ENCODE results near the gene CNTN4.

CNTN4 gene

DNA sequence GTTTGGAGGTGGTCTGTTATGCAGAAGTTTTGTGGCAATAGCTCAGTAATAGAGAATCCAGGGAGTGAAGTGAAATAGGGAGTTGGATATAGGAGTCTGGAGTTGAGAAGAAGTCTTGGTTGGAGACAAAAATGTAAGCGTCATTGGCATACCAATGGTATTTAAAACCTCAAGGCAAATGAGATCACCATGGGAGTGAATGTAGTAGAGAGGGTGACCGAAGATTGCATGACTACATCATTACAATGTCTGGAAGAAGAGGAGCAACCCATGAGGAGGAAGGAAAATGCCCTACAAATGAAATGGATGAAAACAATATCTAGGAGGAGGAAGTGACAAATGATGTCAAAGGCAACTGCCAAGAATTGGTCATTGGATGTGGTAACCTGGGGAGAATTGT is 54.4 kb downstream of the CNTN4 start:
- DNase-seq (ENCODE audit: low read depth), result no peak

DNA sequence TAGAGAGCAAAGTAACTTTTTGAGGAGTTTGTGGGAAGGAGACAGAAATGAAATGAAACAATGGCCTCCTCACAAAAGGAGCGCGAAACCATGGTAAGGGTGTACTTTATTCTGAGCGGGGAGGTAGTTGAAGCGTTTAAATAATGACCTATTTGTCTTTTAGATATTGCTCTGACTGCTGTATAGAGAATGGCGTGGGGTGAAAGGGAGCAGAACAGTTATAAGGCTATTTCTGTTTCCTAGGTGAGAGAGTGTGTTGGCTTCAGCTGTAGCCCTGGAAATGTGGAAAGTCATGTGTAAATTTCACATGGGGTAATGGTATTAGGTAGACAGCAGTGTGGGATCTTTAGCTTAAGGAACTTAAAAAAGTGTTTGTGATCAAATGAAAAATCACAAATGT is 54.9 kb downstream of the CNTN4 start:
- DNase-seq (ENCODE audit: low read depth), result no peak

DNA sequence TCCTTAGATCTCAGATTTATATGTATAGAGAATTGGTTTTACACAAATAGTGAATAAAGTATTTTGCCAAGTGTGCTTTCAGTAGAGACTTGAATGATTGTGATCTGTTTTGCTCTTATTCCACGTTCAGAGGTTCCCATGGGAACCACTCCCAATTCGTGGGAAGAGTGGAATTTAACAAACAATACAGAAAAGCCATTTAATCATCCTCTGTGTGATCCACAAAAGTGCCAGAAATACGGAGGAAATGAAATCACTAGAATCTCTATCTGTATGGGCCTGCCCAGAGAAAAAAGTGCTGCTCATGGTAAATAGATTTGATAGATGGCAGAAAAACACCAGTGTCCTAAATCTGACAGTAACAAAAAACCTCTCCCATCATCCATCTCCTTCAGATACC is 56.0 kb downstream of the CNTN4 start:
- DNase-seq (ENCODE audit: low read depth), result no peak

DNA sequence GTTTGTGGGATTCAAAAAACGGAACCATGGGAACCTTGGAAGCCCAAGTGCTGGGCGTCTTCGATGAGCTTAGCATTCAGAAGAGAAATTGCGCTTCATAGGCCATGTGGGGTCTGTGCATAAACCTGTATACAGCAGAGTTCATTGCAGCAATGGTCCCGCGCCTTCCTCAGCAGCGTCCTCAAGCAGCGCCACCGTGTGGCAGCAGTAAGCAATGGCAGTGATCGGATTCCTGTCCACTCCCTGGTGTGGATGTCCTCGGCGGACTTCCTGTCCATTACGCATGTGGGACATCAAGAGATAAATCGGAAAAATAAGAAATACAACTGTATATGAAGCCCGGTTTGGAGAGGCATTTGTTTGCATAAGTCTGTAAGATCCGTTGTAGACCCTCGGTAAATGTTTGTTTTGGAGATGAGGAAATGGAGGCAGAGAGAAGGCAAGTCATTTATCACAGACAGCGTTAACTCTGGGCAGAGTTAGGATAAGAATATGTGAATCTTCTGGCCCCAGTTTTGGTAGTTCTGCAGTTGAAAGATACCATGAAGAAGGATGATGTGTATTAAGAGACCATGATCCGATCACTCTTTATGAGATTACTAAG is 57.7 kb downstream of the CNTN4 start:
- no peak for DNase-seq (ENCODE audit: low read depth)

DNA sequence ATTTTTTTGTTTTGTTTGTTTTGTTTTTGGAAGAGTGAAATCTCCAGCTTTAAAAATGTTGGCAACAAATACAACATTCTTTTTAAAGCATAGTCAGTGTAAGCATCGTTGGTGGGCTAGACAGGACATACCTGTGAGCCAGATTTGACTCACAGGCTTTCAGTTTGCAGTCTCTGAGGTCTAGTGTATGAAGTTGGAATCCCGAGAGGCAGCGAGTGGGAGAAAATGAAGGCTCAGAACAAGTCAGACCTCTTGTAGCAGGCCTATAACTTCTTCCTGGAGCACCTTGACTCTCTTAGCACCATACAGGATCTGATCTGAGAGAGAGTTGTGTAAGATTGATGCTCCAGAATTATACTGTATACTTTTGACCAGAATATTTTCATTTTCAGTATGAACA is 60.2 kb downstream of the CNTN4 start:
- no peak for DNase-seq (ENCODE audit: low read depth)

DNA sequence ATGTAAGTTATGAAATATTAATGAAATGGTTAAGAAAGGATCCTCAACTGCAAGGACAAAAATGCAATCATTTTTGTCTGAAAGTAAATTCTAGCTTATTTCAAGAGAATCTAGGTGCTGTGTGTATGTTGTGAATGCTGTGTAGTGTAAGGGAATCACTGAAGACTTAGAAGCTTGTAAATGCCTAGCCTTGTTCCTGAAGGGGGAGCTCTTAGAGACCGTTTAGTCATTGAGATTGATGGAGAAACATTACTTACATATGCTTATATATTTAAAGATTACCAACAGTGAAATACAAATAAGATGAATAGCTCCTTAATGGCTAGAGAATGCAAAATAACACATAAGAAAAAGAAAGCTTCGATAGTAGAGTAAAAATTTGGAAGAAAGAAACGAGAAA is 67.9 kb downstream of the CNTN4 start:
- no peak for DNase-seq (ENCODE audit: low read depth)

DNA sequence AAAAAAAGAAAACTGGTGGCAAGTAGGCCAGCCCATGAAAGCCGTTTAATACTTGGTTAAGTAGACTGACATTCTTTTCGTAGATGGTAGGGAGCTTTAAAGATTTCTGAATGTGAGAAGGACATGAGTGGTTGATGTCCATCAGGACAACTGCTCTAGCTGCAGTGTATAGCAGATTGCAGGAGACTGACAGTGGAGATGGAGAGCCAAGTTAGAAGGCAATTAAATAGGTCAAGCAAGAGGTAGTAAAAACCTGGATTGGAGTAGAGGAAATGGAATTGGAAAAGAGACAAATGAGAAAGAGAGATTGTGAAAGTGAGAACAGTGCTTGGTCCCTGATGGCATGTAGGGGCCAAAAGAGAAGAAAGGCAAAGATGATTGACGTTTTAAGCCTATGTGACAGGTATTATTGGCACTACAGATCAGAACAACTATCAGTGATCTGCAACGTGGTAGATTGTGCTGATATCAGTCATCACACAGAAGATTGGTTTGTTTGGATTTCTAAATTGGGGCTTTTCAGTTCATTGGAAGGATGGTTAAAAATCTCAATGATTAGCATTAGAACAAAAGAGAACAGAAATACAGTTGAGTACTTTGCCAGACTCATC is 74.0 kb downstream of the CNTN4 start:
- no peak for DNase-seq (ENCODE audit: low read depth)

DNA sequence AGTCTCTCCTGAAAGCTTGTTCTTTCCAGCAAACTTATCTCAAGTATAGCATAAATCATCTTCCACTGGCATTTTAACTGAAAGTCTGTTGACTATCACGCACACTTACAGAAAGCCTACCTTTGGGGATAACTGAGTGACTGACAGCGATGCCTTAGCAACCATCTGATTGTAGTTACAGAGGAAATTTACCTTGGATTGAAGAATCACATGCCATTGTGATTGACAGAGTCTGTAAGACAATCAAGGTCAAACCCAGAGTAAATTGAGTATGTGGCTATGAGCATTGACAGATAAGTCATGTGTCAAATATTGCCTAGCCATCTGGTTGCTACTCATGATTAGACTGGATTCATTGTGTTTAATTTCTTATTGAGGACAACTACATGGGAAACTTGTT is 82.0 kb downstream of the CNTN4 start:
- DNase-seq (ENCODE audit: low read depth), result no peak

DNA sequence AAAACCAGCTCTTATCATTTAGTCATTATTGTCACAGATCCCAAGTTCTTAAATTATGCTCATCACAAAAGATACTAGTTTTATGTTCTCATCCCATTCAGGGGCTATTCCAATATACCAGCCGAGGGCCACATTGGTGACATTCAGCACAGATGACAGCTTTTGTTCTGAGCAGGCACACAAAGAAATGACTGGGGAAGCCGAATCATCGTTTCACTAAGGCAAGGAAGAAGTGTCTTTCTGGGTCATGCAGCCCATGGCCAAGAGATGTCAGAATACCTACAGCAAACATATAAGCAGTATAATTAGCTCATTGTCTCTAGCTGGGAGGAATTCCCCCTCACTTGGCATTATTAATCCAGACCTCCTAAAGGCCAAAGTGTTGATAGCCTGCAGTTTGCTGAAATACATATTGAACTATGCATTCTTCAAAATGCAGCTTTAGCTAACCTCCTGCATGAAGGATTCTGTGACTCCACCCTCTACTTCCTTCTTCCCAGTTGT is 100.2 kb downstream of the CNTN4 start:
- DNase-seq (ENCODE audit: low read depth), result no peak

DNA sequence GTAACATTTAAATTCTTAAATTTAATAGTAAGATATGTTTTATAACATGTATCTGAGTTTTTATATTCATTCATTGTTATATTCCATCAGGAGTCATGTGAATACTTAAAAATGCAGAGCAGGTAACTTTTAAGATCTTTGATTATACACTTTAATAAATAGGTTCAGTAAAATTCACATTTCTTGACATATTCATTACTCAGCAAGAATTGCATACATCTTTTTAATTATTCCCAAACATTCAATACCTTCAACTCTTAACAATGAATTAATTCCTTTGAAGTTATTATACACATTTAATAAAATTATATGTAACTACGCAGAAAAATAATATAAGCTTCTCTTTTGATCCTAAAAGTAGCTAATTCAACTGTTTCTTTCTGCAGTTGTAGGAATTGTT is 105.4 kb downstream of the CNTN4 start:
- DNase-seq (ENCODE audit: low read depth), result no peak

DNA sequence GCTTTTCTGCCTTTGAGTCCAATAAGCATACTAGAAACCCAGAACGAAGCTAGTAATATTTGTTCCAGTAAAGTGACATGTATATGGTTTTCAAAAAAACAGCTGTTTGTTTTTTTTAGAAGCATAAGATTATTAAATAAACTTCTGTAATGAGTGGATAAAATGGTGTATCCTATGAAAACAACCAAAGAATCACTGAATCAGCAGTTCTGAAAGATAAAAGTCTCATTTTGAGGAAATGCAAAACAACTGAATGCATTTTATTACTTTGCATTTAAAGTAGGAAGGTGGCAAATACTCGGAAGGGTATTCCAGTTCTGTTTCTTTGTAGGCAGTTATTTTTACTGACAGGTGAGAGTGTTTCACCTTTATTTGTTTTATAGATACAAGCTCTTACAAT is 107.0 kb downstream of the CNTN4 start:
- no peak for DNase-seq (ENCODE audit: low read depth)

DNA sequence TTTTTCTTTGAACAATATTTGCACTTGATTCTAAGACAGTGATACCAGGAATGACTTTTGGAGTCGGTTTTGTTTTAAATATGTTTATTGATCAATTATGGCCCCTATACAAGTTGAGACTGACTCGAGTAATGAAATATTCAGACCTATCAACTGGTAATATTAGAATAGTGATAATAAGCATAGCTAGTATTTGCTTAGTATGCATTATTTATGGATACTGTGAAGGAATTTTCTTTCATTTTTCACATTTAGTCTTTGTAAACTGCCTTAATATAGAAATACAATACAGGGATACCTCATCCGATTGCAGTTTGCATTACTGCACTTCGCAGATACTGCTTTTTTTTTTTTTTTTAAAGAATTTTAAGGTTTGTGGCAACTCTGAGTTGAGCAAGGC is 107.9 kb downstream of the CNTN4 start:
- no peak for DNase-seq (ENCODE audit: low read depth)

DNA sequence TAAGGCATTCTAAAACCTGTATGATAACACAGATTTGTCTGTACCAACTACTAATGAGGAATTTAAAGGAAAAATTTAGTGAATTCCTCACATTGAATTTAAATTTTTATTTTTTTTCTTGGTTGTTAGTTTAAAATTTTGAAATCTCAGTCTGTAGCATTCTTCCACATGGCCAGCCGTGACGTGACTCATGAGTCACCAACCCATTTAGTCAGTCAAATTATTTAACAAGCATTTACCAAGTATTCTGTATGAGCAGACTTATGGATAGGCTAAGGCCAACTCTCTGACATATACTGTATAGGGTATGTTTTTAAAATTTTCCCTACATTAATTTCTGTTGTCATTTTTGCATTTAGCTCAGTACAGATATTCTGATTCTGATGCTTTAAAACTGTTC is 112.9 kb downstream of the CNTN4 start:
- no peak for DNase-seq (ENCODE audit: low read depth)

DNA sequence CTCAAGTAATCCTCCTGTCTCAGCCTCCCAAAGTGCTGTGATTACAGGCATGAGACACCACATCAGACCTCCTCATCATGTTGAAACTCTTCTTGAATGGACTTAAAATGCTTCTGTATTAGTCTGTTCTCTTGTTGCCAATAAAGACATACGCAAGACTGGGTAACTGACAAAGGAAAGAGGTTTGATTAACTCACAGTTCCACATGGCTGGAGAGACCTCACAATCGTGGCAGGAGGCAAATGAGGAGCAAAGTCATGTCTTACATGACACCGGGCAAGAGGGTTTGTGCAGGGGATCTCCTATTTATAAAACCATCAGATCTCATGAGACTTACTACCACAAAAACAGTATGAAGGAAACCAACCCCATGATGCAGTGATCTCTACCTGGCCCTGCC is 113.5 kb downstream of the CNTN4 start:
- no peak for DNase-seq (ENCODE audit: low read depth)

DNA sequence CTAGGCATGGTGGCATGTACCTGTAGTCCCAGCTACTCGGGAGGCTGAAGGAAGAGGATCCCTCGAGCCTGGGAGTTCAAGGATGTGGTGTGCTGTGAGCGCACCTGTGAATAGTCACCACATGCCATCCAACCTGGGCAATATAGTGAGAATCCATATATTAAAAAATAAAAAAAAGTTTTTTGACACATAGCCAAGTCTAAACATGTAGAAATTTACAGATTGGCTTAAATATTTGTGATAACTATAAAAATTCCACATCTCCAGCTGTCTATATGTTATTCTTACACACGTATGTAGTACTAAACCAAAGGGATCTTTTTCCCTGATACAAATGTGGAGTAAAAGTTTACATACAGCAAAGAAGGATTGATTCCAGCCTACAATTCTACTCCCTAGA is 119.7 kb downstream of the CNTN4 start:
- DNase-seq (ENCODE audit: low read depth), result no peak

DNA sequence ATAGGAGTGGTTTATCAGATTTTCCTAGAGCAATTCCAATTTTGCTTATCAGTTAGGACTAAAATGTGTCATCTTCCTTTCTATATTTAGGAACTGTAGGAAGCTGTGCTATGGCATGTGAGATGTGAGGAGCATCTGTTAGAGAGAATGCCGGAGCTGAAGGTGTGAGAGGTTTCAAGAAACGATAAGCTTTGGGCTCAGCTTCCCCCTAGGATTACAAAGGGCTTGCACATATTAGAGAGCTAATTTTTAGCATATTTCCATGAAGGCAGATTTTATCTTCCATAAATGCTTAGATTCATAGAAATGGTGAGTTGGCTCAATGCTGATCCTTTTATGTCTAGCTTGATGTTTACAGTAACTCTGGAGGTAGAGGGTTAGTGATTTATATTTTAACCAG is 120.2 kb downstream of the CNTN4 start:
- DNase-seq (ENCODE audit: low read depth), result no peak

DNA sequence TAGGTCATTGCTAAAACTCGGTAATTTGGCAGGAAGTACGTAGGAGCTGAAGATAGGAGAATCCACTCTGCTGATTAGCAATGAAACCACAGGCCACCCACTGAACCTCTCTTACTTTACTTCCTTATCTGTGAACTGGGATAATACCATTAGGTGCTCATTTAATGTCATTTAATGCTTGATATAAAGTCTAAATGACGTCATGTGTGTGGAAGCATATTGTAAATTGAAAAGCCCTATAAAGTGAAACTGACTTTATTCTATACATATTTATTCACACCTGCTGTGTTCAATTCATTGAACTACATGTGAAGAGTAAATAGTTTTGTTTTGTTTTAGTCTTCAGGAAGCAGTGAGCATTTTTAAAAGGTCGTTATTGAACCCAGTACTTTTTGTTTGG is 137.5 kb downstream of the CNTN4 start:
- DNase-seq (ENCODE audit: low read depth), result no peak

DNA sequence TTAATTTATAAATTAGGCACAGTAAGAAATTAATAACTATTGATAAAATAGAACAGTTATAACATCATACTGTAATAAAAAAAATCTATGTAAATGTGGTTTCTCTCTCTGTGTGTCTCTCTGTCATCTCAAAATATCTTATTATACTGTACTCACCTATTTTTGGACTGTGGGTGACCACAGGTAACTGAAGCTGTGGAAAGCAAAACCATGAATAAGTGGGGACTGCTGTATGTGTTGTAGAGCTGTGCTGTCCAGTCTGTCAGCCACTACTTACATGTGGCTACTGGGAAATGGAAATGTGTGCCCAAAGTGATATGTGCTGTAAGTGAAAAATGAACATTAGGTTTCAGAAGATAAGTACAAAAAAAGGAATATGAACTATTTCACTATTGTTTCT is 145.5 kb downstream of the CNTN4 start:
- DNase-seq (ENCODE audit: low read depth), result no peak

DNA sequence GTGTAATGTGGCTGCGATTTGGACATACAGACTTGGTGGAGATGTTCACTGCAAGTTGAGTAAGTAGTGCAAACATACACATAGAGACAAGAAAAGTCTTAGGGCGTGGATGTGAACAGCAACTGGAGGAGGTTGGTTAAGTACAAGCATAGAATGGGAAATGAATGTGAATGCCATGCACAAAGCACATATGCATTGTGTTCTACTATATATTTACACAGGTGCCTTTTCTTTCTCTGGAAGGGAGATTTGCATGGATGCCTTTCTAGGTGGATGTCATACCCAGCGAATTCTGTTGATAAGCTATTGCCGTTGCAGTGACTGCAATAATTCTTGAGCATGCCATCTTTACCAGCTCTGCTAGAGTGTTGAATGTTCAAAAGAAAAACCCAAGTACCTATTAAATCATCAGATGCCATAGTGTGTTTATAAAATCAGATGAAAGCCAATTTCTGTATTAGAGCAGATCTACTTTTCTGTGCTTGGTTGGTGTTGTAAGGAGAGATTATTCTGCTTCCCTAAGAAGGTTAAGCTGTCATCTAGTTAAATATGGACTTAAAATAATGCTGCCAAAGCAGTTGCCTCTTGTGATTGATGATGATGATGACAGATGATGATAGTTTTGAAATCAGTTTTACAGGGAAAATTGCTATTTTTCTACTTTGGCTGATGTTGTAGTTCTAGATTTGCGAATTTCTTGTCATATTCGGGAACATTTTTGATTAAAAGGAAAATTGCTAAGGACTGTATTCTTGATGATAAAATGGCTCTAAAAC is 148.4 kb downstream of the CNTN4 start:
- DNase-seq (ENCODE audit: low read depth), result no peak

DNA sequence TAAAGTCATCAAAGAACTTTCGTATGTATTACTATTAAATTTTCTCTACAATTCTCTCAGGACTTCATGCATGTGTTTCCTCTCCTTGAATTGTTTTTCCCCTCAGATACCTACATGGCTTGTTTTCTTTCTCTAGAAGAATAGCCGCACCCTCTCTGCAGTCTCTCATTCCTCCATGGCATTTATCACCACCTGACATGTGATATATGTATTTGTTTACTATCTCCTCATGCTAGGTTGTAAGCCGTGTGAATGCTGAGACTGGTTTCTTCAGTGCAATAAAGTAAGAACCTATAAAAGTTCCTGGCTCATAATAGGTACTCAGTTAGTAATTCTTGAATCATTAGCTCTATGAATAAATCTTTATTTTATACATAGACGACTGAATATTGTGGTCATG is 149.2 kb downstream of the CNTN4 start:
- DNase-seq (ENCODE audit: low read depth), result no peak

DNA sequence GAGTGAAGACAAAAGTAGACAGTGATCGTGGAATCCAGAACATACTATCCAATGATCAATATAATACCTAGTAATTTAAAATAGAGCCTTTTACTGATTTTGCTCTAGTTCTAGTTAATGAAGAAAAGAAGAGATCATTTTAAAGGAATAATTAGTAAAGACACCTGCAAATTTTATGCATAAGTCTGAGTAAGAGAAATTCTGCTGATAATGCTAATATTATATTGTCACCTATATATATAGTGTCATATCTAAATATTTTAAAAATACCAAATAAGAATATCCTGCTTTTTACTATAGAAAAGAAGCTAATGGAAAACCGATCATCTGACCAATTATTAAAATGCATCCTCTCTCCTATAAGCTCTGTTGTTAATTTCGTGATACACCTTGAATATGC is 152.1 kb downstream of the CNTN4 start:
- no peak for DNase-seq (ENCODE audit: low read depth)

DNA sequence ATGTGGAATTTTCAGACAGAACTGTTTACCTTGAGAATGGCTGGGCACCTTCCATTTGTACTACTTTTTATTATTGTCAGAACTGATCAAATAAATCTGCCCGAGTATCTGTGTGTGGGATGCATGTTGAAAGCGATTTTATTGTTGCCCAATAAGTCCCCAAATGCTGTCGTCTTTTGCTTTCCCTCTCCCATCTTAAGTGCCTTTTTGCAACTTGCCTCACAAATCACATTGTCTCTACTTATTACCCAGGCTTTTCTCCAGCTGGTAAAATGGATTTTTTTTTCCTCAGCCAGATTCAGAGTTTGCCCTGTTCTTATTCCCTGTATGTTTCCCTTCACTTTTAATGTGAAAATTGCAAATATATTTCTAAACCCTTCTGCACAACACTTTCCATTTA is 163.1 kb downstream of the CNTN4 start:
- no peak for DNase-seq (ENCODE audit: low read depth)

DNA sequence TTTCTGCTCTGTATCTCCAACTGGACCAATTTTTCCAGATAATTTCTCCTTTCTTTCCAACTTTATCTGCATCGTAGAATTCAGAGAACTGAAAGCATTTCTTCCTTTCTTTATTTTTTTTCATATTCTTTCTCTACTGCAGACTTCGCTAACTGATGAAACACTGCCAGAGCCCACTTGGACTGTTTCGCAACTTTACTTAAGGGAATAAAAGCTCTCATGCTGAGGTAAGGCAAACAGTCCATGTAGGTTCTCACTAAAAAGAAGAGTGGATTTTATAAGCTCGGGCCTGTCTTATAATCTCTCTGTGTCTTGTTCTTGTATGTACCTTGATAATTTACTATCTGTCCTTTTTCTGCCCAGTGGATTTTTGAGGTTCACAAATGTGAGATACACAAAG is 163.5 kb downstream of the CNTN4 start:
- no peak for DNase-seq (ENCODE audit: low read depth)

DNA sequence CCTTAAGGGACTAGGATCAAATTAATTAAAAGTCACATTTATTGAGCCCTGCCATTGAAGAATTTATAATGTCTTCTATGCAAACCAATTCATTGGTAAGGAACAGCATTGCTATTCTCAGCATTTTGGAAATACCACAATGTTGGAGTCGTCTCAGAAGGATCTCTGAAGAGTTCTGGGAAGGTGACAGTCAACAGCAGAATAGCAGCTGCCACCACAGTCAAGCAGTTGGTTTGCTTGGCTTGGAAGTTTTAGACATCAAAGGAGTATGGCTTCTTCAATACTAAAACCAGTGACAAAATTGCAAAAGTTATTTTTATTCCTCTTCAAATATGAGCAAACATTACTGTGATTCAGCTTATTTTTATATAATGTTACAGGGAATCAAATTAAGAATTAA is 167.9 kb downstream of the CNTN4 start:
- DNase-seq (ENCODE audit: low read depth), result no peak
